Kidney capillary endothelial cell (primary cell): ENCODE data around the gene ADGRV1.

Source experiments
- DNase-seq: peaks from one replicate; pipeline ENCODE4 v3.0.0-alpha.2; 2018; ENCODE audit warnings: low spot score

Gene ADGRV1

DNA sequence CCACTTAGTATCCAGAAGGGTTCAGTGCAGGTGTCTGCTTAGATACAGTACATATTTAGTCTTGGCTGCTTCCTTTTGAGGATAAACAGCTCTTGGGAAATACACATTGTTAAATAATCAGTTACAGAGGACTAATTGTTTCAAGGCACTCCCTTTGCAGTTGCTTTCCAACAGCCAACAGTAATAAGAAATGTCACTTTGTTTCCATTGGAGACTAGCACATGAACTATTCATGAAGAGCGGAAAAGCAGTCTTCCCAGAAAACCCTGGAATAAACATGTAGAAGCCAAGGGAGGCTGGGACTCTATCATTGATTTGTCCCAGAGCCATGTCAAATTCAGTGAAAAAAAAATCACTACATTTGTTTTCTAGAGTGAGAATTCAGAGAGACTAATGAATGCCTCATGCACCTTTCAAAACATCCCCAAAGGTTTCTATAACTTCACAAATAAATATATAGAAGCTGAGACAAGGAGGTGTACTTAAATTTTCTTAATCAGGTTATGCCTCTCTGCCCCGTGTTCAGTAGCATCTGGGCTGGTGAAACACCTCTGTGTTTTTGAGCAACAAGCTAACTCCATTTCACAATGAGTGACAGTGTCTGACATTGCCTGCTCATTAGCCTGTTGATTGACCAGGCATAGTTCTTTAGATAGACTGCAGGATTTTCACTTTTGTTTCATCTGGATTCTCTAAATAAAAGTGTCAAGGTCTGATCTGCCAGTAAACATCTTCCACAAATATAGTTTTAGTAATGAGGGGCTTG is 553.1 kb downstream of the ADGRV1 start:
- no peak for DNase-seq

DNA sequence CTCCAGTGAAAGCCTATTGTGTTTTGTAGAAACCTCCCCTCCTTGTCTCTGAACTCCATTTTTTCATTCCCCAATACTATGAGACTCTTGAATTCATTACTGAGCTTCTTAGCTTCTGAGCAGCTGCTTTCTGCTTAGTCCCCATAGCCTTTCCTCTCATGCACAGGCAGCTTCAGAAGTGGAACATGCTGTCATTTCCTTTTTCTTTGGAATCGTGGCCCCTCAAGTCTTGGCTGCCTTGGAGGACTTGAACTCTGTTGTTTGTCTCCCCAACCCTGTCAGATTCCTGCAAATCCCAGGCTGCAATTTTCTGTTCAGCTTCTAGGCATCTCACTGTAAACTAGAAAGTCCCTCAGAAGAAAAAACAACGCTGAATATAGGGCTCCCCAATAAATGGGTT is 556.1 kb downstream of the ADGRV1 start:
- no peak for DNase-seq

DNA sequence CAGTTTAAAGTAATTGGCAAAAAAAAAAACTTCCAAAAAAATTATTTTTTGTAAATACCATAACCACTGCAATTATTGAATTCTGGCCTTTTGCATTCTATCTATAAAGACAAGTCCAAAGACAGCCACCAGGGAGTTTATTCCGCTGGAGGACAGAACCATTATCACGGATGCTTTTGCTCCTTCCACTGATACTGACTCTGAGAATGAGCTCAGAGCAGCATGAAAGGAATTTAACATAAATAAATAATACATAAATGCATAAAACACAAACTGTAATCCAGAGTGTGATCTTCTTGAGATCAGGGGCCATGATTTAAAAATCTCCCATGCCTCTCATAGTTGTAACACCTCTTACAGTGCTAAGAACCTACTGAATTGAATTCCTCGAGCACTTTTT is 559.8 kb downstream of the ADGRV1 start:
- no peak for DNase-seq

DNA sequence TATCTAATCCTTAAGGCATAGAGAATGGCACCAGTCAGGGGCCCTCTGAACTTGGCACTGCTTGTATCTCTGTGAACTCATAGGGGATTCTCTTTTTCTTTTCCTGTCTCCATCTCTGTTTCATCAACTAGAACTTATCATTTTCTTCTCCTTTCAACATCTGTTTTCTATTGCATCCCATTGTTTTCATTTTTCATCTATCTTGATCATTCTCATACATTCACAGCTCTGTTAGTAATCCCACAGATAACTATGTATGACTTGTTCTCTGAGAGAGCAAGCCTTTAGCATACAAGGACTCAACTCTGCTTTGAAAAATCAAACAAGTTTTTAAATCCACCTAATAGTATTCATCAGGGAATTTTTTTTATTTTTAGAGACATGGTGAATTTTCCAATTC is 560.2 kb downstream of the ADGRV1 start:
- no peak for DNase-seq

DNA sequence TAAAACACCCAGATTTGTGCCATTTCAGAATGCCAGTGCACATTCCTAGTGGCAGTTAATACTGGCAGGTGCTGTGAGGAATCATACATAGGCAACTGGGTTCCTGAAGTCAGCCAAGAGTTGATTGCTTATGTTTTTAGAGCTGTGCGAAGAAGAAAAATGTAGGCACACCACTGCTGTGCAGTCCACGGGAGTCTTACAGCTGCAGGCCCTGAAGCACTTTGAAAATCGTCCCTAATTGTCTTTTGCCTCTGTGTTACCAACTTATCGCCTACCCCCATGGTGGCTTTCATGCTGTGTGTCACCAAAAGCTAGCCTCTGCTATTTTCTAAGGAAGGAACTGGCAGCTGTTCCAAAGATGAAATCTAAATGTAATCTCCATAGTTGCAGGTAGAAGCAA is 560.6 kb downstream of the ADGRV1 start:
- DNase-seq, result no peak

DNA sequence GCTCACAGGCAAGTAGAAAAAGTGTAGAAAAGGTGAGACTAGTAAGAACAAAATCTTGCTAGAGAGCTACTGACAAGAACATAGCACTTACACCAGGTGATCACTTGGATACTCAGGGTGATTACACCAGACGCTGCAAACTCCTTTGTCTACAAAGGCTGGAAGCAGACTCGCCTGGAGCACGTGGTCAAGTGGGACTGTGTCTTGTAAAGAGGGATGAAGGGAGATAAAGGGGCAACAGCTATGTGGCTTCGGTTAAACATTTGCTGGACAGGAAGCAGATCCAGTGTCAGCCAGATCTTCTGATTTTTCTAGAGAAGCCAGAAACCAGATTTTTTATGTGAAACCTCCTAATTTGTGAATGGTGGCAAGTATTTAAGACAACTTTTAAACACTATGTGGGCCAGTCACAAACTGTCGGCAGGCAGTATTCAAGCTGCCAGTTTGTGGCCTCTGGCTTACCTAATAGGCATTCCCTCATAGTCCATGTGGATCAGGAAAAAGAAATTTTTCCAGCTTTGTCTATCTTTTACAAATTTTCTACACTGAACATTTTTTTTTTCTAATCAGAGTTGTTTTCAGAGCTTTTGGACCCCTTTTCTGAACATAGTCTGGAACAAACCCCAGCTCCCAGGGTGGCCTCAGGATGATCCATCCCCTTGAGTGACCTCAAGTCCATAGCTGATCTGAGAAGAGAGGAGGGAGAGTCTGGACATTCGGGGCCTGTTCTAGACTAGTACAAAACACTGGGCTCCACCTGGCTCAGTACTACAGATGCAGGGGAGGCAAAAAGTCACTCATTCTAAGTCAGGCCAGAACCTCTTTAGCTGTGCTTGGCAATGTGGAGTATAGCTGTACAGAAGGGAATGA is 561.6 kb downstream of the ADGRV1 start:
- no peak for DNase-seq

DNA sequence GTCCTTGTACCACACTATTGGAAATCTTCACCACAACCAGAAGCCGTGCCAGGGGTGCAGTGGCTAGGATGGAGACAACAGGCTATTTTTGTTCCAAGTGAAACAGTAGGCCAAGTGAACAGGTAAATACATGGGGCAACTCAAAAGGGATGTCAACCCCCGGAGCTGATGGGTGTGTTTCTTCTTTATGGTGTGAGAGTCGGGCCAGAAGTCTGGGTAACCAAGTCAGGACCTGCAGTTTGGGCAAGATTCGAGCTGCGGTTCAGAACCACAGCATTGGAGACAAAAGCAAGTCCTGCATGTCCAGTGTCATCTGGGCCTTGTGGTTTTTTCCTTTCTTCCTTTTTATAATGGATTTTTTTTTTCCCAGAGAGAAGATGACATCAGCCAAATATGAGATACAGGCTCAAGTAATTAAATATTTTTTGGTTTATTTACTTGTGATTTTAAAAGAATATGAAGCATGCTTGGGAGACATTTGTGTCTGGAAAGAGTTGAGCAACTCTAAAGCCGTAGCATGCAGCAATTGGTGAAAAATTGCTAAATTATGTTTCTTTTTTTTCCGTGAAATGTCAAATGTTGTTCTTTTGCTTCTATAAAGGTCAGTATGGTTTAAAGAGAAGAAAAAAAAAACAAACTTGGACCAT is 562.9 kb downstream of the ADGRV1 start:
- DNase-seq, result no peak

DNA sequence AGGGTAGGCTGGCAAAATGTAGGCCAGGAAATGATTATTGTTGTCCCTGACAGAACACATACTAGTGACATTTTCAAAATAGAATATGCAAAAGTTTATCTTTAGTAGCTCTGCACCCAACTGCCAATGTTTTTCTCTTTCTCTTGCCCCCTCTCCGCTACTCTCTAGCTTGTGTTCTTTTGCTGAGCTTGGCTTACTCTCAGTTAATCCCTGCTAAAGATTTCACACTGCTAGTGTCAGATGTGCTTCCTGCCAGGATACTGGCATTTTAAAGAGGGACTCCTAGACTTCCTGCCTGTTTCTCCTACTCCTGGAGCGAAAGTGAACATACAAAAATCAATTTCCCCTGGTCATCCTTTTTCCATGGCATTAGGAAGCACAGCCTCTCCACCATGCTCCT is 564.1 kb downstream of the ADGRV1 start:
- peak; percentile 21 for DNase-seq

DNA sequence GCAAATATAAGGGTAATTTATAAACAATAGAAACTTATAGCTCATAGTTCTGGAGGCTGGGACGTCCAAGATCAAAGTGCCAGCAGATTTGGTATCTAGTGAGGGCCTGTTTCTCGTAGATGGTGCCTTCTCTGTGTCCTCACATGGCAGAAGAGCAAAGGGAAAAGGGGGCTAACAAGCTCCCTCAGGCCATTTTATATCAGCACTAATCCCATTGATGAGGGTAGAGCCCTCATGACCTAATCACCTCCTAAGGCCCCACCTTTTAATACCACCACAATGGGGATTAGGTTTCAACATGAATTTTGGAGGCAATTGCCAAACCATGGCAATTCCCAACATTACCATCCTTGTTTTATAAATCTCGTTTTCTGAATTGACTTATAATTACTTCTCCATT is 564.7 kb downstream of the ADGRV1 start:
- no peak for DNase-seq

DNA sequence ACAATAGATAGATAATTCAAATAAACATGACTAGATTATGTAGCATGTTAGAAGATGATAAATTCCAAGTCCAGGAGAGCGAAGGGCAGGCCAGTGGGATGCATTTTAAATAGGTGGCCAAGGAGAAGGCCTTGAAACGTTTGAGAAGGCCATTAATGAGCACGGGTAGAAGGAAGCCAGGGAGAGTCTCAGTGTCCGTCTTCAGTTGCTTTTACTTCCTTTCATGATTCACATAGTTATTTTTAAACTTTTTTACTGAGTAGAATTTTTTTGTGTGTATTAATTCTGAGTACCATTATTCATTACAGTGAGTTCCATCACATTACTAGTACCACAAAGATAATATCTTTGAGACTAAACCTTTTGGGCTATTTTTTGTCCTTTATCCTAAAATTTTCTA is 565.3 kb downstream of the ADGRV1 start:
- peak; percentile 71 for DNase-seq

DNA sequence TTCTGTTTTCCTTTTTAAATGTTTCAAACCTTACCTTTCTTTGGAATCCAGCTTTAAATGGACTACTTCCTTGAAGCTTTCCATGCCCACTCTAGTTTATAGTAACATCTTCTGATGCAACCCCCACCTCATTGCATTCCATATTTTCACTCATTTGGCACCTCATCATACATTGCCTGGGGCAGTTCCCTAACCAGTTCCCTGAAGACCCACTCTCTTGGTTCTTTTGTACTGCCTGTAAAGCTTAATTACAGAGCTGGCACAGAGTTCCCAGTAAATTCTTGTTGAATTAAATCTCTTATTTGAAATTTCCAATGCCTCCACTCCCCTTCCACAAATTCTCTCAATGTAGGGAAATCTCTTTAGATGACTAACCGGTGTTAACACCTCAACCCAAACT is 567.3 kb downstream of the ADGRV1 start:
- DNase-seq, result no peak

DNA sequence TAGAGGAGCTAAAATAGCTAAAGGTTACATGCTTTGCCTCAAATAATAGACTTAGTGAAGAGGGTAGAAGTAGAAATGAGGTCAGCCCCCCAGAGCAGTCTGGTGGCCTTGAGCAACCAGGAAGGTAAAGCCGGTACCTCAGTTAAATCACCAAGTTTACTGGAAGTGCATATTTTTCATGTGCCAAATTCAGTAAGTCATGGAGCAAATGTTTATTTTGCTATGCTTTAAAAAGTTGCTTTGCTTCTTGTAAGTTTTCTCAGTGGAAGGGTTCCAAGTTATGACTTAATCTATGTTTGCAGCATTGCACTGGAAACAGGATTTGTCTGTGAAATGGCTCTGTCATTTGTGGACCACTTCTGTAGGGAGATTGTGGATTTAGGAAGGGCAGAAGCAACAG is 567.9 kb downstream of the ADGRV1 start:
- DNase-seq, result no peak

DNA sequence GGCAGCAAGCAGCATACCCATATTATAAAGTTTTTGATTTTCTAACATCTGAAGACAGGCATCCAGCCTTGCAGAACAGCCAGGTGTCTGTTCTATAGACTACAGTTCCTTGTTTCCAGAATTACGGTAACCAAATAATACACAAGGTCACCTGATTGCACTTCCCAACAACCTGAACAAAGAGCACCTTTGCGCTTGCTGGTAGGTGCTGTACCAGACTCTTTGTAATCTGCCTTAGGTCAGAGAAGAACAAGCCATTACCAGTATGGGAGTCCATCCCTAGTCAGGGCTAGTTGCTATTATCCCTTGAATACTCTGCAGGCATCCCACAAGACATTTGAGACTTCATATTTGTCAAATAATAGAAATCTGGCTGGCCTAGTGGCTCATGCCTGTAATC is 568.3 kb downstream of the ADGRV1 start:
- DNase-seq, result no peak

DNA sequence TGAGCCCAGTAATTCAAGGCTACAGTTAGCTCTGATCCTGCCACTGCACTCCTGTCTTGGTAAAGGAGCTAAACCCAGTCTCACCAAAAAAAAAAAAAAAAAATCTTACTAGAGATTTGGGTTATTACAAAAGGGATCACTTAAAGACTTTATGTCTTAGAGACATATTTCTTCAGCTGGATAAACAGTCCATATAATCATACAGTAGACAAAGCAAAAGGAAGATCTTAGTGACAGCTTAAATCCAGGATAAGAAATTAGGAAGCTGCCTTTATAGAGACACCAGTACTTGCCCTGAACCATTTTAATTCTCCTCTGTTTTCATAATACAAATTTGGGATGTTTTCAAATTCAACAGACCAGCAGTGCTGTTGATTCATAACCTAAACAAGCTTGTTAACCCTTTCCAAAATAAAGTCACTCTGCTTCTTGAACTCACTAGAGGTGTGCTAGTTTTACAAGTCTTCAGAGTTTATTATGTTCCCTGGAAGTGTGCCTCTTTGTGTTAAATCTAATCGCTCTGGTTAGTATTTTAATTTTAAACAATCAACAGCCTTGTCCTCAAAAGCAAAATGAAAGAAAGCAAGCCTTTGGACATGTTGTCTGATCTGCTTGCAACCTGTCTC is 569.0 kb downstream of the ADGRV1 start:
- DNase-seq, result no peak

DNA sequence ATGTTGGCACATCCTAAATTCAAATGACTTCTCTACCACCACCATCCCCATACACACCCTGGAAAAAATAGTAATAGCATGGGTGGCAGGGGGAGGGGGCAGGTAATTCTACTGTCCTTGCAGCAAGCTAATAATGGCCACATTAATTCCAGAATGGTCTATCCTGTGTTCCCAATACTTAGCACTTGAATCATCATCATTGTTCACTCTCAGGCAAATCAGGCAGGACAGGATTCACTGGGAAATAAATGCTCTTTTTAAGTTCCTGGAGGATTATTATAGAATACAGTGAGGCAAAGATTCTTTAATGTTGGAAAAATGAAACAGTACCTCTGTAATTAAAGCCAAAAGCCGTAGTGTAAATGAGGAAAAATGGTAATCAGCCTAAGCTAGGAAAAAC is 570.0 kb downstream of the ADGRV1 start:
- no peak for DNase-seq

DNA sequence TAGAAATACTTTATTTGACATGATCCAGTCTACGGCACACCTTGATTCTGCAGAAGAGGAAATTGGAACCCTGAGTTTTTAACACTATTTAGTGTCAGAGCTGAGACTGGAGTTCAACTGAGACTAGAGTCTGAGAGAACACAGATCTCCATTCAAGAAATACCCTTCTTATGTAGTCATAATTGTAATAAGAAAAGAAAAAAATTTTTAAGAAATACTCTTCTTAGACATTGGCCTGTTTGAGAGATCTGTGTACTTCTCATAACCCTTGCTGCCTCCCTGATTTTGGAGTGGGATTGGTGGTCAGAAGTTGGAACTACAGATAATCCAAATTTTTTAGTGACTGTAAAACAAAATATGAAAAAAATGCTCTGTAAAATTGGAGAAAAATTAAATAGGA is 571.2 kb downstream of the ADGRV1 start:
- DNase-seq, result no peak

DNA sequence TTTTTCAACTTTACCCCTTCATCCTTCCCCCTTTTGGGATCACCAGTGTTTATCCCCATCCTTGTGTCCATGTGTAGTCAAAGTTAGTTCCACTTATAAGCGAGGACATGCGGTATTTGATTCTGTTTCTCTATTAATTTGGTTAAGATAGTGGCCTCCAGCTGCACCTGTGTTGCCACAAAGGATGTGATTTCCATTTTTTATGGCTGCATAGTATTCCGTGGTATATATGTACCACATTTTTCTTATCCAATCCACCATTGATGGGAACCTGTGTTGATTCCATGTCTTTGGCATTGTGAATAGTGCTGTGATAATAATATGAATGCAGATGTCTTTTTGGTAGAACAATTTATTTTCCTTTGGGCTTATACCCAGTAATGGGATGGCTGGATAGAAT is 572.2 kb downstream of the ADGRV1 start:
- DNase-seq, result no peak

DNA sequence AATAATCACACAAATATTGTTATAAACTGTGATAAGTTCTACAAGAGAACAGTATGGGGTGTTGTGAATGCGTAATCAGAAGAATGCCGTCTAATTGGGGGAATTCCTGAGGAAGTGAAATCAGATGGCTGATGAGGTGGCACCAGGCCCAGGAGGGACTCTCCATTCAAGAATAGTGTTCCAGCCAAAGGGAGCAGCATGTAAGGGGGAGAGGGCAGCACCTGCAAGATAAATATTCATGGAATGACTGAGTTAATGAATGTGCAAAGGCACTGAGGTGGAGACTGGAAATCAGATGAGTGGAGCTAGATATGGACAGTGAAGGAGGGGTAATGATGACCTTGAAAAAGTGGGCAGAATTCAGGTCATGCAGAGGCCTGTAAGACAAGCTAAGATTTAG is 574.0 kb downstream of the ADGRV1 start:
- DNase-seq, result no peak

DNA sequence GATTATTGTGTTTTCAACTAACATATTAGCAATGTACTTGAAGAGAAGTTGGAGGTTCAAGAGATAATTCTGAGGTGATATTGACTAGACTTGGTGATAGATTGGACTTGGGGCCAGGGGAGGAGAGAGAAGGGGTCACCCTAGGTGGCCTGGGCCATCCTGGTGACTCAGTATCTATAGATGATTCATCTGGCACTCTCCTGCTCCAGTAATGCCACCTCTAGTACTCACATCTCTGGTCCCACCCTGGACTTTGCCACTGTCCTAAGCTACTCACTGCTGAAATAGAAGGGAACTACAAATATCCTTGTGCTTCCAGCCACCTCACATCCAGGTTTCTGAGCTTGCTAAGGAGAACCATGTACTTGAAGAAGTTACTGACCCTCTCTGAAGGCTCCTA is 574.6 kb downstream of the ADGRV1 start:
- DNase-seq, result no peak

DNA sequence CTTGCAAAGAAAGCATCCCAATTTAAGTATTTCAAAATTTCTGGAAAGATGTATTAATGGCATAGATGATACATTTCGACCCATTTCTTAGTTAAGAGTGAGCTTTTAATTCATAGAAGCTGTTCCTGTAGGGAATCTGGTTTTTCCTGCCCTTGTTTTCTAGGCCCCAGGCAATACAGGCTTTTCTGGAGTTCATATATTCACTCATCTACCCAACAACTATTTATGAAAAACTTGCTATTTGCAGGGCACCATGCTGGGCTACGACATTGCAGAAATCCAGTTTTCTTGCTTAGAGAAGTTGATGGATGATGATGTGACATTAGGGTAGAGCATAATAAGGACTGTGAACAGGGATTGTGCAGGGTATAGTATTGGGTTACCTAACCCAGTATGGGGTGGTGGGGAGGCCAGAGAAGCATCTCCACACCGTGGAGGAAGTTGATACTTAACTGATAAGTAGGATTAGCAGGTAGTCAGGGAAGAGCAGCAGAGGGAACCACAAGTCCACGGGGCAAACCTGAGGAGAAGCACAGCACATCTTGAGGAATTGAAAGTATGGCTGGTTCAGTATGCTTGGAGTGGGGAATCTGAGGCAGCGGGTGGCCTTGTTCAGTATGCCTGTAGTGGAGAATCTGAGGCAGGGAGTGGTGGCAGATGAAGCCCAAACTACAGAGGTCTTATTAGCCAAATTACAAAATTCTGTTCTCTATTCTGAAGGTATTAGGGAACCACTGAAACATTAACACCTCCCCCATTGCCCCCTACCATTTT is 577.1 kb downstream of the ADGRV1 start:
- no peak for DNase-seq

DNA sequence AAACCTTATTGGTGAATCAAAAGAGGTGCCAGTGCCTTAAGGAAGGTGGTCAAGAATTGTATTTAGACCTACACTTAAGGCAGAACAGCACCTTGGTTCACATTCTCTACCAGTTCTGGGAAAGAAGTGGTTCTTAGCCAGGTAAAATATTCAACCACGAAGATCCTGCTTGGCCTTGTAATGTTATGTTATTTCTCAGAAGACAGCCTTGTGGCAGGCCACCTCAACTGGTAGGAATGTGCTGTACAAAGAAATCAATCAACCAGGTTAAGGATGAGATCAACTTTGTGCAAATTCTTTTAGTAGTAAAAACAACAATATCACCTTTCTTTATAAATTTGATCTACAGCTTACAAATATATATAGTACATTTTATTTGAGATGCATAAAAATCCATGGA is 577.7 kb downstream of the ADGRV1 start:
- no peak for DNase-seq

DNA sequence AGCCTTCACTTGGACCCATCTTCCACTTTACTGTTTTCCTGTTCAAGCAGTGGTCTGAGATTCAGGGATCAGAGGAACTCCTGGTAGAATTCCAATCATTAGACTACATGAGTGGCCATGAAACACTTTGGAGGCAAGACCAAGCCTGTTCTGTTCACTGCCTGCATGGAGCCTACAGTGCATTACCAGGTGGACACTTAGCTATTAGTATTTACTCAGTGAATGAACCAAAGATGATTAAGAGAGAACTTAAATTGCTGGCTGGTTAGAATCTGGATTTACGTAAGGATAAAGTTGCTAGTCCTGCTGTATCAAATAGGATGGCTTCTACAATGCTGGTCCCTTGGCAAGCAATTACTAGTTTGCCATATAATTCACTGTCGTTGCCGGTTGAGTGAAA is 579.0 kb downstream of the ADGRV1 start:
- DNase-seq, result no peak
